ENCODE data around the gene TBXAS1. TPM values are rescaled to one million over a fixed set of nuclear protein-coding genes. Genes with fewer than 3 reads are reported as not detected.

TBXAS1 gene
- total RNA-seq: 10 to 100 TPM; 15.4 to 22.4 TPM
- 1 to 10 TPM; 4.1 to 9.0 TPM for polyA plus RNA-seq

GRCh38 chr7:139829025-139829774 is at the start of gene TBXAS1:
Gene TBXAS1, plus strand, starts transcription at chr7:139829264. Its CDS starts 127 bp downstream, at chr7:139829391.
- Histone ChIP-seq H3K9ac (ENCODE audit: low read depth in 1 of 2, low read length in 2 of 2) (peak within 1 kb of the TSS; percentile 3 to 17), H3K27ac (ENCODE audit: low read depth in 1 of 2, low read length in 2 of 2) (peak within 1 kb of the TSS in 1 of 2 donors; percentile 55)

DNA sequence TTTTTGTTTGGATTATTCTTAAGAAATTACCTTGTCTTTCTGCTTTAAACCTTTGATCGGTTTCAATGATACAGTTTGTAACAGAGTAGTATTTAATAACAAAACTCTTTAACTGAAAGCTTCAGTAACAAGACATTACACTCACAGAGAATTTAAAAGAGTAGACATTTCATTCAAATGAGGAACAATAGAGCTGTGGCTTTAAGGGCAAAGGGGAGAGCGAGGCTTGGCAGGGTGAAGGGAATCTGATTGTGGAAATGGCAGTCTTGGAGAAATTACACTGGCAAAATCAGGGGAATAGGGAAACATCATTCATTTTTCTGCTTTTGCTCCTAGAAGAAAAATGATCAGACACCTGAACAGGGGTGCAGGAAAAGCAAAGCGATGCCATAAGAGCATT is 46.1 kb upstream of the TBXAS1 start:
- H3K27me3 ChIP-seq (ENCODE audit: control insufficient read depth in 4 of 4, insufficient read depth in 4 of 4, low read length in 3 of 4): no peaks in the 10 kb centered on the region
- H3K9me3 ChIP-seq (ENCODE audit: control insufficient read depth in 4 of 4, low read length in 3 of 4): no peaks in the 10 kb centered on the region
- DNase-seq (ENCODE audit: low spot score): no peak
- H3K4me1 ChIP-seq (ENCODE audit: control insufficient read depth in 4 of 4, insufficient read depth in 4 of 4, low read length in 3 of 4): peaks cover 0 to 21% (median 4%) of the 10 kb centered on the region in 4 donors
- whole genome bisulfite sequencing: 83% methylated on average over 3 of the region's 3 CpGs
- H3K36me3 ChIP-seq (ENCODE audit: control insufficient read depth in 4 of 4, insufficient read depth in 3 of 4, low read depth in 1 of 4, low read length in 3 of 4): no peaks in the 10 kb centered on the region
- TF ChIP-seq, protein P1, sequence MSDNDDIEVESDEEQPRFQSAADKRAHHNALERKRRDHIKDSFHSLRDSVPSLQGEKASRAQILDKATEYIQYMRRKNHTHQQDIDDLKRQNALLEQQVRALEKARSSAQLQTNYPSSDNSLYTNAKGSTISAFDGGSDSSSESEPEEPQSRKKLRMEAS (IDR thresholded peaks at IDR 0.05): no peak
- TF ChIP-seq RXRA (IDR thresholded peaks at IDR 0.05): no peak
- TF ChIP-seq TAF1 (conservative IDR thresholded peaks at IDR 0.05): no peak
- TF ChIP-seq GABPA (IDR thresholded peaks at IDR 0.05 in 1 of 2, conservative IDR thresholded peaks at IDR 0.05 in 1 of 2): no peak
- TF ChIP-seq, protein P2, sequence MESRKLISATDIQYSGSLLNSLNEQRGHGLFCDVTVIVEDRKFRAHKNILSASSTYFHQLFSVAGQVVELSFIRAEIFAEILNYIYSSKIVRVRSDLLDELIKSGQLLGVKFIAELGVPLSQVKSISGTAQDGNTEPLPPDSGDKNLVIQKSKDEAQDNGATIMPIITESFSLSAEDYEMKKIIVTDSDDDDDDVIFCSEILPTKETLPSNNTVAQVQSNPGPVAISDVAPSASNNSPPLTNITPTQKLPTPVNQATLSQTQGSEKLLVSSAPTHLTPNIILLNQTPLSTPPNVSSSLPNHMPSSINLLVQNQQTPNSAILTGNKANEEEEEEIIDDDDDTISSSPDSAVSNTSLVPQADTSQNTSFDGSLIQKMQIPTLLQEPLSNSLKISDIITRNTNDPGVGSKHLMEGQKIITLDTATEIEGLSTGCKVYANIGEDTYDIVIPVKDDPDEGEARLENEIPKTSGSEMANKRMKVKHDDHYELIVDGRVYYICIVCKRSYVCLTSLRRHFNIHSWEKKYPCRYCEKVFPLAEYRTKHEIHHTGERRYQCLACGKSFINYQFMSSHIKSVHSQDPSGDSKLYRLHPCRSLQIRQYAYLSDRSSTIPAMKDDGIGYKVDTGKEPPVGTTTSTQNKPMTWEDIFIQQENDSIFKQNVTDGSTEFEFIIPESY (IDR thresholded peaks at IDR 0.05): no peak
- TF ChIP-seq JUND (IDR thresholded peaks at IDR 0.05): no peak
- TF ChIP-seq NR2F2 (IDR thresholded peaks at IDR 0.05): no peak
- TF ChIP-seq YY1 (IDR thresholded peaks at IDR 0.05): no peak
- no peak for TF ChIP-seq HNF4A (conservative IDR thresholded peaks at IDR 0.05)
- TF ChIP-seq REST (IDR thresholded peaks at IDR 0.05): no peak
- TF ChIP-seq FOXA1 (IDR thresholded peaks at IDR 0.05): no peak
- TF ChIP-seq RAD21 (IDR thresholded peaks at IDR 0.05): no peak
- TF ChIP-seq, protein P3, sequence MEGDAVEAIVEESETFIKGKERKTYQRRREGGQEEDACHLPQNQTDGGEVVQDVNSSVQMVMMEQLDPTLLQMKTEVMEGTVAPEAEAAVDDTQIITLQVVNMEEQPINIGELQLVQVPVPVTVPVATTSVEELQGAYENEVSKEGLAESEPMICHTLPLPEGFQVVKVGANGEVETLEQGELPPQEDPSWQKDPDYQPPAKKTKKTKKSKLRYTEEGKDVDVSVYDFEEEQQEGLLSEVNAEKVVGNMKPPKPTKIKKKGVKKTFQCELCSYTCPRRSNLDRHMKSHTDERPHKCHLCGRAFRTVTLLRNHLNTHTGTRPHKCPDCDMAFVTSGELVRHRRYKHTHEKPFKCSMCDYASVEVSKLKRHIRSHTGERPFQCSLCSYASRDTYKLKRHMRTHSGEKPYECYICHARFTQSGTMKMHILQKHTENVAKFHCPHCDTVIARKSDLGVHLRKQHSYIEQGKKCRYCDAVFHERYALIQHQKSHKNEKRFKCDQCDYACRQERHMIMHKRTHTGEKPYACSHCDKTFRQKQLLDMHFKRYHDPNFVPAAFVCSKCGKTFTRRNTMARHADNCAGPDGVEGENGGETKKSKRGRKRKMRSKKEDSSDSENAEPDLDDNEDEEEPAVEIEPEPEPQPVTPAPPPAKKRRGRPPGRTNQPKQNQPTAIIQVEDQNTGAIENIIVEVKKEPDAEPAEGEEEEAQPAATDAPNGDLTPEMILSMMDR (IDR thresholded peaks at IDR 0.05; ENCODE audit: low read depth, low read length, missing input control): no peak
- no peak overlapping the region for H3K4me3 ChIP-seq (ENCODE audit: low read depth in 1 of 3, low read length in 3 of 3)
- no peak overlapping the region for H3K9ac ChIP-seq (ENCODE audit: low read depth in 1 of 2, low read length in 2 of 2)
- H3K27ac ChIP-seq (ENCODE audit: low read depth in 1 of 2, low read length in 2 of 2): no peak overlapping the region

More at GRCh38 chr7:139829025-139829774, at the start of gene TBXAS1:
- 61% methylated on average over 10 of the region's 10 CpGs for WGBS
- Histone ChIP-seq H3K9me3 (ENCODE audit: control insufficient read depth in 4 of 4, low read length in 3 of 4) (no peaks in the 10 kb centered on the region), H3K27me3 (ENCODE audit: control insufficient read depth in 4 of 4, insufficient read depth in 4 of 4, low read length in 3 of 4) (no peaks in the 10 kb centered on the region), H3K4me1 (ENCODE audit: control insufficient read depth in 4 of 4, insufficient read depth in 4 of 4, low read length in 3 of 4) (peaks cover 0 to 2% (median 0%) of the 10 kb centered on the region in 4 donors), H3K4me3 (ENCODE audit: low read depth in 1 of 3, low read length in 3 of 3) (peak within 1 kb of the TSS; percentile 7 to 9 (median 8)), H3K36me3 (ENCODE audit: control insufficient read depth in 4 of 4, insufficient read depth in 3 of 4, low read depth in 1 of 4, low read length in 3 of 4) (no peaks in the 10 kb centered on the region)
- DNase-seq (ENCODE audit: low spot score): no peak
- no peak for TF ChIP-seq NR2F2 (IDR thresholded peaks at IDR 0.05)
- peak; percentile 56 for TF ChIP-seq YY1 (IDR thresholded peaks at IDR 0.05)
- no peak for TF ChIP-seq REST (IDR thresholded peaks at IDR 0.05)
- TF ChIP-seq TAF1 (conservative IDR thresholded peaks at IDR 0.05): peak; percentile 35
- no peak for TF ChIP-seq JUND (IDR thresholded peaks at IDR 0.05)
- no peak for TF ChIP-seq SP1 (IDR thresholded peaks at IDR 0.05)

Data from liver (tissue), 9 donors.